ENCODE measurements around the gene ANAPC4. TPM values are rescaled to one million over a fixed set of nuclear protein-coding genes. Genes with fewer than 3 reads are reported as not detected.

The ANAPC4 gene
- polyA plus RNA-seq, 1 donor from 2014 or later: 78.1 TPM

GRCh38 chr4:25383647-25384046 lies 6.6 kb downstream of the ANAPC4 start:
- Histone ChIP-seq H3K4me2 (ENCODE audit: low read length) (no peak overlapping the region), H3K9me3 (ENCODE audit: low read length) (no peaks in the 10 kb centered on the region)

DNA sequence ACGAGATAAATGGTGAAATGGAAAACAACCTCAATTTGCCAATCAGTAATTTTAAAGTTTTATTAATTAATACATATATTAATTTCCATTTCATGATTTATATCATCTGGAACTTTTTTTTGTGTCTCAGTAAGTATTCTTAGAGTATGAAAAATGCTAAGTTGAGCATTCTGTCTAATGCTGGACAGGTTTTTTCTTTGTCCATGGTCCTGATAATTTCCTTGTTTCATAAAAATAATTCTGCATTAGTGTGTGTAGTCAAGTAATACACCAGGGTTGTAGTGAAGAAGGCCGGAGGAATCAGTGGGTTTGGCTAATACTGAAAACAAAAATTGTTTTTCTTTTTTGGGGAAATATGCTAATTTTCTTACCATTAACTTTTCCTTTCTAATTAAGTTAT lies 9.9 kb downstream of the ANAPC4 start:
- H3K4me3 ChIP-seq (ENCODE audit: low read length): no peak overlapping the region
- no peaks in the 10 kb centered on the region for H4K20me1 ChIP-seq (ENCODE audit: insufficient read depth)
- H3K9me2 ChIP-seq (ENCODE audit: insufficient read depth, low read length): no peaks in the 10 kb centered on the region
- no peaks in the 10 kb centered on the region for H3K79me2 ChIP-seq (replicated peaks; ENCODE audit: insufficient read depth, low read length)
- H3K9ac ChIP-seq (ENCODE audit: low read length): no peak overlapping the region
- H2AFZ ChIP-seq (ENCODE audit: low read depth, low read length): no peak overlapping the region
- H3K27ac ChIP-seq (ENCODE audit: low read length): no peak overlapping the region
- TF ChIP-seq RAD21 (conservative IDR thresholded peaks at IDR 0.05) (no peak), EZH2 (IDR thresholded peaks at IDR 0.05; ENCODE audit: borderline replicate concordance, insufficient read depth, low read length, poor library complexity, severe bottlenecking) (no peak), CTCF (IDR thresholded peaks at IDR 0.05; ENCODE audit: poor library complexity, severe bottlenecking) (no peak)
- H3K27me3 ChIP-seq (ENCODE audit: insufficient read depth, low read depth, low read length): no peaks in the 10 kb centered on the region
- H3K4me2 ChIP-seq (ENCODE audit: low read length): no peak overlapping the region
- peaks cover 9% of the 10 kb centered on the region for H3K36me3 ChIP-seq (ENCODE audit: insufficient read depth, low read length)
- H3F3A ChIP-seq (ENCODE audit: insufficient read depth, low read length, poor library complexity, severe bottlenecking): no peaks in the 10 kb centered on the region
- H3K9me3 ChIP-seq (ENCODE audit: low read length): no peaks in the 10 kb centered on the region

More at GRCh38 chr4:25383647-25384046, 6.6 kb downstream of the ANAPC4 start:
- no peaks in the 10 kb centered on the region for H3K9me2 ChIP-seq (ENCODE audit: insufficient read depth, low read length)
- H3F3A ChIP-seq (ENCODE audit: insufficient read depth, low read length, poor library complexity, severe bottlenecking): no peaks in the 10 kb centered on the region
- TF ChIP-seq EP300 (conservative IDR thresholded peaks at IDR 0.05; ENCODE audit: poor library complexity, severe bottlenecking) (no peak), CTCF (IDR thresholded peaks at IDR 0.05; ENCODE audit: poor library complexity, severe bottlenecking) (no peak), TAF1 (IDR thresholded peaks at IDR 0.05; ENCODE audit: low read depth) (no peak), EZH2 (IDR thresholded peaks at IDR 0.05; ENCODE audit: borderline replicate concordance, insufficient read depth, low read length, poor library complexity, severe bottlenecking) (no peak), POLR2AphosphoS5 (IDR thresholded peaks at IDR 0.05) (no peak), SMC3 (conservative IDR thresholded peaks at IDR 0.05; ENCODE audit: poor library complexity) (no peak), REST (IDR thresholded peaks at IDR 0.05; ENCODE audit: borderline replicate concordance) (no peak), MXI1 (conservative IDR thresholded peaks at IDR 0.05; ENCODE audit: poor library complexity, severe bottlenecking) (no peak), RAD21 (conservative IDR thresholded peaks at IDR 0.05) (no peak)
- no peak overlapping the region for H3K4me3 ChIP-seq (ENCODE audit: low read length)
- no peak overlapping the region for H2AFZ ChIP-seq (ENCODE audit: low read depth, low read length)
- no peaks in the 10 kb centered on the region for H3K27me3 ChIP-seq (ENCODE audit: insufficient read depth, low read depth, low read length)
- H3K9ac ChIP-seq (ENCODE audit: low read length): no peak overlapping the region
- H3K79me2 ChIP-seq (replicated peaks; ENCODE audit: insufficient read depth, low read length): peaks cover 4% of the 10 kb centered on the region
- no peaks in the 10 kb centered on the region for H3K36me3 ChIP-seq (ENCODE audit: insufficient read depth, low read length)
- no peak overlapping the region for H3K27ac ChIP-seq (ENCODE audit: low read length)
- no peaks in the 10 kb centered on the region for H4K20me1 ChIP-seq (ENCODE audit: insufficient read depth)

Data from neural cell (in vitro differentiated cells).